Activated T-cell treated with anti-CD3 and anti-CD28 coated beads, Interleukin-2, amount 50 U/mL, for 24 hours (primary cell): ENCODE data around the gene ANKRD53.

Experiments
- DNase-seq: peaks from one replicate; pipeline ENCODE4 v3.0.0-alpha.2; 2020
- H3K27ac Mint-ChIP-seq: 2 replicates; pipeline ENCODE4 v1.8.0; 2020; ENCODE audit warnings: mild to moderate bottlenecking, mixed read lengths
- H3K27me3 Mint-ChIP-seq: 2 replicates; pipeline ENCODE4 v1.8.0; 2020; ENCODE audit warnings: mixed read lengths
- H3K36me3 Mint-ChIP-seq: 2 replicates; pipeline ENCODE4 v1.8.0; 2020; ENCODE audit warnings: low read depth, mixed read lengths
- H3K4me1 Mint-ChIP-seq: 2 replicates; pipeline ENCODE4 v1.8.0; 2020; ENCODE audit warnings: low read depth, mixed read lengths
- H3K4me3 Mint-ChIP-seq: 2 replicates; pipeline ENCODE4 v1.8.0; 2020; ENCODE audit warnings: mild to moderate bottlenecking, moderate library complexity, mixed read lengths
- H3K9me3 Mint-ChIP-seq: 2 replicates; pipeline ENCODE4 v1.8.0; 2020; ENCODE audit warnings: mixed read lengths

The ANKRD53 gene

GRCh38 chr2:70957798-70958197 lies 20.6 kb upstream of the ANKRD53 start:
- Mint-ChIP-seq H3K4me1 (peaks cover 2% of the 10 kb centered on the region), H3K27ac (no peak overlapping the region), H3K27me3 (peaks cover 41% of the 10 kb centered on the region)

GRCh38 chr2:70958759-70959158 lies 19.7 kb upstream of the ANKRD53 start:
- H3K9me3 Mint-ChIP-seq, result no peaks in the 10 kb centered on the region
- DNase-seq, result peak; percentile 17
- H3K4me3 Mint-ChIP-seq, result no peak overlapping the region
- H3K27me3 Mint-ChIP-seq, result peaks cover 51% of the 10 kb centered on the region
- no peaks in the 10 kb centered on the region for H3K36me3 Mint-ChIP-seq
- peaks cover 2% of the 10 kb centered on the region for H3K4me1 Mint-ChIP-seq
- no peak overlapping the region for H3K27ac Mint-ChIP-seq

More at GRCh38 chr2:70957798-70958197, 20.6 kb upstream of the ANKRD53 start:
- no peak for DNase-seq
- Mint-ChIP-seq H3K36me3 (no peaks in the 10 kb centered on the region), H3K9me3 (no peaks in the 10 kb centered on the region), H3K4me3 (no peak overlapping the region)

GRCh38 chr2:70959271-70959761 lies 19.1 kb upstream of the ANKRD53 start:
- Mint-ChIP-seq H3K36me3 (no peaks in the 10 kb centered on the region), H3K27me3 (peaks cover 56% of the 10 kb centered on the region), H3K4me3 (no peak overlapping the region), H3K4me1 (peaks cover 2% of the 10 kb centered on the region), H3K27ac (no peak overlapping the region), H3K9me3 (no peaks in the 10 kb centered on the region)
- DNase-seq, result peak; percentile 22

GRCh38 chr2:70959851-70960832 lies 18.3 kb upstream of the ANKRD53 start:
- H3K4me1 Mint-ChIP-seq, result peaks cover 9% of the 10 kb centered on the region
- DNase-seq, result peak; percentile 27
- peaks cover 54% of the 10 kb centered on the region for H3K27me3 Mint-ChIP-seq
- H3K36me3 Mint-ChIP-seq, result no peaks in the 10 kb centered on the region
- no peaks in the 10 kb centered on the region for H3K9me3 Mint-ChIP-seq
- H3K4me3 Mint-ChIP-seq, result no peak overlapping the region
- no peak overlapping the region for H3K27ac Mint-ChIP-seq

GRCh38 chr2:70960833-70961647 lies 17.4 kb upstream of the ANKRD53 start:
- no peak overlapping the region for H3K4me3 Mint-ChIP-seq
- H3K27ac Mint-ChIP-seq, result no peak overlapping the region
- DNase-seq, result peak; percentile 25
- H3K4me1 Mint-ChIP-seq, result peaks cover 10% of the 10 kb centered on the region
- no peaks in the 10 kb centered on the region for H3K36me3 Mint-ChIP-seq
- no peaks in the 10 kb centered on the region for H3K9me3 Mint-ChIP-seq
- H3K27me3 Mint-ChIP-seq, result peaks cover 48% of the 10 kb centered on the region

GRCh38 chr2:70961648-70961994 lies 16.8 kb upstream of the ANKRD53 start:
- DNase-seq, result no peak

GRCh38 chr2:70962211-70962884 lies 16.1 kb upstream of the ANKRD53 start:
- H3K36me3 Mint-ChIP-seq, result no peaks in the 10 kb centered on the region
- peaks cover 43% of the 10 kb centered on the region for H3K27me3 Mint-ChIP-seq
- no peak overlapping the region for H3K27ac Mint-ChIP-seq
- no peak overlapping the region for H3K4me3 Mint-ChIP-seq
- peaks cover 10% of the 10 kb centered on the region for H3K4me1 Mint-ChIP-seq
- peak; percentile 21 for DNase-seq
- no peaks in the 10 kb centered on the region for H3K9me3 Mint-ChIP-seq

More at GRCh38 chr2:70961648-70961994, 16.8 kb upstream of the ANKRD53 start:
- Mint-ChIP-seq H3K36me3 (no peaks in the 10 kb centered on the region), H3K4me3 (no peak overlapping the region), H3K27ac (no peak overlapping the region), H3K4me1 (peaks cover 10% of the 10 kb centered on the region), H3K9me3 (no peaks in the 10 kb centered on the region), H3K27me3 (peaks cover 45% of the 10 kb centered on the region)

GRCh38 chr2:70962885-70963878 lies 15.2 kb upstream of the ANKRD53 start:
- Mint-ChIP-seq H3K4me3 (no peak overlapping the region), H3K36me3 (no peaks in the 10 kb centered on the region), H3K9me3 (no peaks in the 10 kb centered on the region), H3K27me3 (peaks cover 37% of the 10 kb centered on the region), H3K4me1 (peaks cover 10% of the 10 kb centered on the region), H3K27ac (no peak overlapping the region)
- peak; percentile 13 for DNase-seq

- Mint-ChIP-seq H3K4me3 (no peak overlapping the region), H3K27me3 (peaks cover 31% of the 10 kb centered on the region), H3K27ac (no peak overlapping the region), H3K9me3 (no peaks in the 10 kb centered on the region), H3K4me1 (peaks cover 8% of the 10 kb centered on the region), H3K36me3 (no peaks in the 10 kb centered on the region)
- no peak for DNase-seq
Measured at GRCh38 chr2:70964133-70964532, 14.3 kb upstream of the ANKRD53 start.

- Mint-ChIP-seq H3K27ac (no peak overlapping the region), H3K9me3 (no peaks in the 10 kb centered on the region), H3K36me3 (no peaks in the 10 kb centered on the region), H3K4me1 (peaks cover 8% of the 10 kb centered on the region), H3K27me3 (peaks cover 30% of the 10 kb centered on the region), H3K4me3 (peak overlapping the region; percentile 81)
- peak; percentile 88 for DNase-seq
Measured at GRCh38 chr2:70964596-70965386, 13.6 kb upstream of the ANKRD53 start.

- Mint-ChIP-seq H3K27ac (no peak overlapping the region), H3K27me3 (peaks cover 36% of the 10 kb centered on the region), H3K4me1 (peaks cover 8% of the 10 kb centered on the region), H3K9me3 (no peaks in the 10 kb centered on the region), H3K36me3 (no peaks in the 10 kb centered on the region), H3K4me3 (peak overlapping the region; percentile 81)
- peak; percentile 28 for DNase-seq
Measured at GRCh38 chr2:70965506-70965905, 12.9 kb upstream of the ANKRD53 start.

GRCh38 chr2:70966681-70967080 lies 11.7 kb upstream of the ANKRD53 start:
- no peaks in the 10 kb centered on the region for H3K9me3 Mint-ChIP-seq
- H3K27ac Mint-ChIP-seq, result no peak overlapping the region
- no peak for DNase-seq
- no peak overlapping the region for H3K4me3 Mint-ChIP-seq
- peaks cover 8% of the 10 kb centered on the region for H3K4me1 Mint-ChIP-seq
- no peaks in the 10 kb centered on the region for H3K36me3 Mint-ChIP-seq
- peaks cover 34% of the 10 kb centered on the region for H3K27me3 Mint-ChIP-seq

GRCh38 chr2:70967189-70967588 lies 11.2 kb upstream of the ANKRD53 start:
- Mint-ChIP-seq H3K27me3 (peaks cover 33% of the 10 kb centered on the region), H3K9me3 (no peaks in the 10 kb centered on the region)
- DNase-seq, result no peak

More at GRCh38 chr2:70967189-70967588, 11.2 kb upstream of the ANKRD53 start:
- H3K4me1 Mint-ChIP-seq, result peaks cover 8% of the 10 kb centered on the region
- no peaks in the 10 kb centered on the region for H3K36me3 Mint-ChIP-seq
- H3K4me3 Mint-ChIP-seq, result no peak overlapping the region
- H3K27ac Mint-ChIP-seq, result no peak overlapping the region
